Osteoblast (primary cell): ENCODE data around the gene CDAN1. TPM values are rescaled to one million over a fixed set of nuclear protein-coding genes. Genes with fewer than 3 reads are reported as not detected.
"Not testable (repeated sequence)": the region's sequence is repeated elsewhere in the genome, so short reads cannot be mapped to it uniquely, and the experiment has no call there.

Experiments
- DNase-seq: peaks from one replicate; pipeline ENCODE4 v3.0.0; 2011; ENCODE audit warnings: low spot score, mixed read lengths; ENCODE audit not compliant: insufficient read length; ENCODE audit errors: missing footprints
- H2AFZ ChIP-seq: 2 replicates; pipeline ENCODE4 v1.6.0; 2011; ENCODE audit warnings: mild to moderate bottlenecking, low read length
- H3K27ac ChIP-seq: 2 replicates; pipeline ENCODE4 v1.5.1; 2011; ENCODE audit warnings: mild to moderate bottlenecking, low read depth, low read length, moderate library complexity
- H3K27me3 ChIP-seq: 2 replicates; pipeline ENCODE4 v1.6.0; 2012; ENCODE audit warnings: mild to moderate bottlenecking, control low read depth, inconsistent platforms, low read length, moderate library complexity; ENCODE audit not compliant: insufficient read depth
- H3K36me3 ChIP-seq: 2 replicates; pipeline ENCODE4 v1.5.1; 2011; ENCODE audit warnings: mild to moderate bottlenecking, low read length, control low read depth, moderate library complexity; ENCODE audit not compliant: insufficient read depth
- H3K4me1 ChIP-seq: 2 replicates; pipeline ENCODE4 v1.5.1; 2011; ENCODE audit warnings: mild to moderate bottlenecking, low read length, control low read depth, moderate library complexity; ENCODE audit not compliant: insufficient read depth
- H3K4me2 ChIP-seq: 2 replicates; pipeline ENCODE4 v1.6.0; 2011; ENCODE audit warnings: mild to moderate bottlenecking, low read length; ENCODE audit not compliant: insufficient read depth
- H3K4me3 ChIP-seq: fragments of 200-600 bp; sonication (generic); 3 replicates; pipeline ENCODE4 v1.5.1; 2012; ENCODE audit warnings: mild to moderate bottlenecking, low read length, inconsistent platforms; ENCODE audit not compliant: insufficient read depth
- H3K79me2 ChIP-seq: 2 replicates; pipeline ENCODE4 v1.6.0; 2012; ENCODE audit warnings: mild to moderate bottlenecking, low read length, control low read depth, inconsistent platforms; ENCODE audit not compliant: insufficient read depth
- H3K9me3 ChIP-seq: 2 replicates; pipeline ENCODE4 v1.5.1; 2011; ENCODE audit warnings: low read depth, low read length, control low read depth
- H4K20me1 ChIP-seq: 2 replicates; pipeline ENCODE4 v1.6.0; 2012; ENCODE audit warnings: mild to moderate bottlenecking, low read length, control low read depth; ENCODE audit not compliant: insufficient read depth
- CTCF ChIP-seq: IDR thresholded peaks from 2 replicates; pipeline ENCODE4 v1.5.1; 2011; ENCODE audit warnings: mild to moderate bottlenecking, low read depth, low read length, moderate library complexity; ENCODE audit errors: extremely low read depth
- total RNA-seq: library from RNA; depleted of rRNA; stranded (reverse); fragments of >200 nt; gene quantifications from 2 replicates; pipeline ENCODE4 v1.2.3, GENCODE V29; 2012

The CDAN1 gene
- total RNA-seq, 1 donor: 7.6 TPM

- H3K27ac ChIP-seq, H3K36me3 ChIP-seq, H4K20me1 ChIP-seq, DNase-seq, H3K27me3 ChIP-seq, H3K4me2 ChIP-seq, H3K4me3 ChIP-seq, H3K9me3 ChIP-seq, H3K4me1 ChIP-seq, H3K79me2 ChIP-seq, H2AFZ ChIP-seq: not testable (repeated sequence)
These were observed 24.9 kb upstream of the CDAN1 start for GRCh38 chr15:42761813-42762212.

- no peak overlapping the region for H2AFZ ChIP-seq
- H3K27me3 ChIP-seq: no peaks in the 10 kb centered on the region
- no peaks in the 10 kb centered on the region for H3K4me1 ChIP-seq
- no peak overlapping the region for H3K4me2 ChIP-seq
- H3K36me3 ChIP-seq: no peaks in the 10 kb centered on the region
- no peak for DNase-seq
- H3K4me3 ChIP-seq: no peak overlapping the region
- H3K9me3 ChIP-seq: peaks cover 3% of the 10 kb centered on the region
- no peak for TF ChIP-seq CTCF
- no peaks in the 10 kb centered on the region for H4K20me1 ChIP-seq
- peaks cover 5% of the 10 kb centered on the region for H3K79me2 ChIP-seq
- H3K27ac ChIP-seq: no peak overlapping the region
These were observed 23.8 kb upstream of the CDAN1 start for GRCh38 chr15:42760759-42761158.

GRCh38 chr15:42759093-42759492 lies 22.2 kb upstream of the CDAN1 start:
- Histone ChIP-seq H3K4me1 (no peaks in the 10 kb centered on the region), H3K27me3 (no peaks in the 10 kb centered on the region), H3K9me3 (peaks cover 3% of the 10 kb centered on the region), H3K4me3 (no peak overlapping the region), H2AFZ (no peak overlapping the region), H3K36me3 (no peaks in the 10 kb centered on the region), H3K27ac (no peak overlapping the region), H4K20me1 (no peaks in the 10 kb centered on the region), H3K79me2 (peaks cover 5% of the 10 kb centered on the region), H3K4me2 (no peak overlapping the region)
- no peak for DNase-seq
- no peak for TF ChIP-seq CTCF

- Histone ChIP-seq H4K20me1 (no peaks in the 10 kb centered on the region), H3K4me3 (no peak overlapping the region), H3K36me3 (peaks cover 7% of the 10 kb centered on the region), H3K27ac (no peak overlapping the region), H3K4me1 (no peaks in the 10 kb centered on the region), H3K9me3 (no peaks in the 10 kb centered on the region), H3K4me2 (no peak overlapping the region), H2AFZ (no peak overlapping the region), H3K79me2 (no peaks in the 10 kb centered on the region), H3K27me3 (no peaks in the 10 kb centered on the region)
- no peak for TF ChIP-seq CTCF
- DNase-seq: no peak
These were observed 13.4 kb upstream of the CDAN1 start for GRCh38 chr15:42750306-42750705.
